ENCODE measurements around the gene RPTOR.

- TF ChIP-seq, protein P1, sequence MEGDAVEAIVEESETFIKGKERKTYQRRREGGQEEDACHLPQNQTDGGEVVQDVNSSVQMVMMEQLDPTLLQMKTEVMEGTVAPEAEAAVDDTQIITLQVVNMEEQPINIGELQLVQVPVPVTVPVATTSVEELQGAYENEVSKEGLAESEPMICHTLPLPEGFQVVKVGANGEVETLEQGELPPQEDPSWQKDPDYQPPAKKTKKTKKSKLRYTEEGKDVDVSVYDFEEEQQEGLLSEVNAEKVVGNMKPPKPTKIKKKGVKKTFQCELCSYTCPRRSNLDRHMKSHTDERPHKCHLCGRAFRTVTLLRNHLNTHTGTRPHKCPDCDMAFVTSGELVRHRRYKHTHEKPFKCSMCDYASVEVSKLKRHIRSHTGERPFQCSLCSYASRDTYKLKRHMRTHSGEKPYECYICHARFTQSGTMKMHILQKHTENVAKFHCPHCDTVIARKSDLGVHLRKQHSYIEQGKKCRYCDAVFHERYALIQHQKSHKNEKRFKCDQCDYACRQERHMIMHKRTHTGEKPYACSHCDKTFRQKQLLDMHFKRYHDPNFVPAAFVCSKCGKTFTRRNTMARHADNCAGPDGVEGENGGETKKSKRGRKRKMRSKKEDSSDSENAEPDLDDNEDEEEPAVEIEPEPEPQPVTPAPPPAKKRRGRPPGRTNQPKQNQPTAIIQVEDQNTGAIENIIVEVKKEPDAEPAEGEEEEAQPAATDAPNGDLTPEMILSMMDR (IDR thresholded peaks at IDR 0.05; ENCODE audit: low read depth, low read length) = no peak
- no peak for TF ChIP-seq EZH2phosphoT487 (IDR thresholded peaks at IDR 0.05; ENCODE audit: low read depth)
Measured at GRCh38 chr17:80795090-80795580, 250.5 kb downstream of the RPTOR start.
